HG02970 (cell line): ENCODE results near the gene SLC25A40.

Source experiments
- ATAC-seq: cut with Tn5 transposase; IDR thresholded peaks from one replicate; pipeline ENCODE4 v1.9.1; 2021; ENCODE audit warnings: mild to moderate bottlenecking, moderate library complexity, moderate number of reproducible peaks; ENCODE audit not compliant: unreplicated experiment, low FRiP score

SLC25A40 gene

DNA sequence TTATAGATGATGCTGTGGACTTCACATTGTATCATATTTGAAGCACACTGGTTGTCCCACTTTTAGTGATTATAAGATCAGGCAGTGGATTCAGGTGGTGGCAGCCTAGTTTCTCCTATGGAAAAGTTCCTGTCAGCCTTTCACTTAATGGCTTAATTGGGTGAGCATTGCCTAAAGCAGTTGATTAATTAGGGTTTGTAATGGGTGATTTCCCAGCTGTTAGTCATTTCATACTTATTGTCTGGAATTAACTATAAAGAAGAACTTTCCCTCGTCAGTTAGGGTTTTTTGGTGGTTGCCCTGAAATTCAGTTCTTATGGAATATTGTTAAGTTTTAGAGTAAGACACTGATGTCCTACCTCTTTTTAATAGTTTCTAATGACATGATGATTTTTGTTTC lies 78.8 kb downstream of the SLC25A40 start:
- no peak for ATAC-seq

DNA sequence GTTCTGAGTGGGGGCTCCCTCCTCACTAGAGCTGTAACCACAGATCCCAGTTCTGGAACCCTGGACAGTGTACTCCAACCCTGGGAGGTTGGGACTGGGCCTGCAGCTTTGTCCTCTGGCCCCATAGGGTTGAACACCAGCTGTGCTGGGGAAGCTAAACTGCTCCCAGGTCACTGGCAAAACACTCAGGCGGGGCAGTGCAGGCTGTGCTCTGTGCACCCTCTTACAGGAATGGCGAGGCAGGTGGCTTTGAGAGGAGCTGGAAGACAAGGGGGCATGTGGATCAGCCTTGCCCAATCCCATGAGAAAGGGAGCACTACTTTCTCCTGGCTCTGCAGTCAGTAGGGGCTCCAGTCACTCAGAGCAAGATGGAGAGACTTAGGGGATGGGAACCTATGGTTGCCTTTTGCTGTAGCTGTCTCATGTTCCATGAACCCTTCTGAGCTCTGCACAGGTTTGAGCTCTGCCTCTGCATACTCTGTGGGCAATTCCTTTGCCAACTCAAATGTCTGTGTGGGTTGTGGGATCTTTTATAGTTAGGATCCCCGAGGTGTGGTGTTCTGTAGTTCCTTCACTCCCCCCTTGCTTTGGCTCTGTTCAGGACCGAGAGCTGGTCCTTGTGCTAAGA lies 90.7 kb downstream of the SLC25A40 start:
- ATAC-seq = no peak

DNA sequence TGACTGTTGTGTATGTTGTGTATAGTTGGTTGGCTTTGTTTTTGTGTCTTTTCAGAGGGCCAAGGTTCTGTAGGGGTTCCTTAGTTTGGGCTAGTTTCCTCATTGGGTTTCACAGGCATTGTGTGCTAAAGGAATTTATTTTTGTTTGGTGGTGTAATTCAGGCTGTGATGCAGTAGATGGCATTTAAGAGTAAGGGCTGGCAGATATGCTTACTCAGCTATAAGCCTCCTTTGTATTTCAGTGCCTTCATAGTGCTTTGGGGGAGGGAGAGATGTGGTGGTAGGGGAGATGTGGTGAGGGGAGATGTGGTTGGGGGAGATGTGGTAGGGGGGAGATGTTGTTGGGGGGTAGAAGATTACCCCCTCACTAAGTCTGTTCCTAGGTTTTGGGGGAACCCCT lies 91.7 kb downstream of the SLC25A40 start:
- ATAC-seq = no peak
